ENCODE measurements around the gene KAT8.

GRCh38 chr16:31077024-31077423, 40.4 kb upstream of the KAT8 start:
- TF ChIP-seq CTCF (IDR thresholded peaks at IDR 0.05) (no peak), POLR2A (IDR thresholded peaks at IDR 0.05) (no peak)
